Peyer's patch (tissue), 4 donors: Measurements from ENCODE around the gene MSANTD4.

Experiments
- POLR2A ChIP-seq, 2 donors: fragments of 450-650 bp; IDR thresholded peaks; one replicate each; pipeline ENCODE4 v1.5.1; 2017; ENCODE audit warnings: antibody characterized with exemption in 2 of 2, mild to moderate bottlenecking in 2 of 2, moderate library complexity in 2 of 2
- TF ChIP-seq, protein P1 (sequence below), 6 experiments: fragments of 450-650 bp in 4 of 6; fragments of 200-600 bp in 2 of 6; sonication (generic) in 1 of 6; IDR thresholded peaks; one replicate each; pipeline ENCODE4 v1.5.1; 2017 to 2019; ENCODE audit warnings: antibody characterized with exemption in 6 of 6, mild to moderate bottlenecking in 3 of 6, moderate library complexity in 1 of 6

- TF ChIP-seq, protein P1, sequence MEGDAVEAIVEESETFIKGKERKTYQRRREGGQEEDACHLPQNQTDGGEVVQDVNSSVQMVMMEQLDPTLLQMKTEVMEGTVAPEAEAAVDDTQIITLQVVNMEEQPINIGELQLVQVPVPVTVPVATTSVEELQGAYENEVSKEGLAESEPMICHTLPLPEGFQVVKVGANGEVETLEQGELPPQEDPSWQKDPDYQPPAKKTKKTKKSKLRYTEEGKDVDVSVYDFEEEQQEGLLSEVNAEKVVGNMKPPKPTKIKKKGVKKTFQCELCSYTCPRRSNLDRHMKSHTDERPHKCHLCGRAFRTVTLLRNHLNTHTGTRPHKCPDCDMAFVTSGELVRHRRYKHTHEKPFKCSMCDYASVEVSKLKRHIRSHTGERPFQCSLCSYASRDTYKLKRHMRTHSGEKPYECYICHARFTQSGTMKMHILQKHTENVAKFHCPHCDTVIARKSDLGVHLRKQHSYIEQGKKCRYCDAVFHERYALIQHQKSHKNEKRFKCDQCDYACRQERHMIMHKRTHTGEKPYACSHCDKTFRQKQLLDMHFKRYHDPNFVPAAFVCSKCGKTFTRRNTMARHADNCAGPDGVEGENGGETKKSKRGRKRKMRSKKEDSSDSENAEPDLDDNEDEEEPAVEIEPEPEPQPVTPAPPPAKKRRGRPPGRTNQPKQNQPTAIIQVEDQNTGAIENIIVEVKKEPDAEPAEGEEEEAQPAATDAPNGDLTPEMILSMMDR (IDR thresholded peaks at IDR 0.05) = no peak
- no peak for TF ChIP-seq POLR2A (IDR thresholded peaks at IDR 0.05)
Observed at GRCh38 chr11:106031202-106031810, 9.3 kb upstream of the MSANTD4 start.
